ENCODE data around the gene NPW.

The NPW gene

GRCh38 chr16:1989209-1990100 lies 30.1 kb upstream of the NPW start, which contains the start of gene SYNGR3:
Gene SYNGR3, plus strand, starts transcription at chr16:1989970. Its CDS starts 133 bp downstream, at chr16:1990103.
- no peak for DNase-seq

GRCh38 chr16:1990101-1990350 lies 29.6 kb upstream of the NPW start:
- TF ChIP-seq CTCF (IDR thresholded peaks at IDR 0.05; ENCODE audit: low read depth, low read length), result no peak
- H3K4me3 ChIP-seq (ENCODE audit: low read depth, low read length), result peak overlapping the region; percentile 46
- peaks cover 17% of the 10 kb centered on the region for H3K36me3 ChIP-seq

More at GRCh38 chr16:1989209-1990100, 30.1 kb upstream of the NPW start, which contains the start of gene SYNGR3:
- Histone ChIP-seq H3K9me3 (peaks cover 10% of the 10 kb centered on the region), H3K36me3 (peaks cover 17% of the 10 kb centered on the region), H3K27me3 (peaks cover 29% of the 10 kb centered on the region), H3K4me1 (no peaks in the 10 kb centered on the region), H3K4me3 (ENCODE audit: low read depth, low read length) (peak within 1 kb of the TSS; percentile 46)
- no peak for TF ChIP-seq CTCF (IDR thresholded peaks at IDR 0.05; ENCODE audit: low read depth, low read length)

DNA sequence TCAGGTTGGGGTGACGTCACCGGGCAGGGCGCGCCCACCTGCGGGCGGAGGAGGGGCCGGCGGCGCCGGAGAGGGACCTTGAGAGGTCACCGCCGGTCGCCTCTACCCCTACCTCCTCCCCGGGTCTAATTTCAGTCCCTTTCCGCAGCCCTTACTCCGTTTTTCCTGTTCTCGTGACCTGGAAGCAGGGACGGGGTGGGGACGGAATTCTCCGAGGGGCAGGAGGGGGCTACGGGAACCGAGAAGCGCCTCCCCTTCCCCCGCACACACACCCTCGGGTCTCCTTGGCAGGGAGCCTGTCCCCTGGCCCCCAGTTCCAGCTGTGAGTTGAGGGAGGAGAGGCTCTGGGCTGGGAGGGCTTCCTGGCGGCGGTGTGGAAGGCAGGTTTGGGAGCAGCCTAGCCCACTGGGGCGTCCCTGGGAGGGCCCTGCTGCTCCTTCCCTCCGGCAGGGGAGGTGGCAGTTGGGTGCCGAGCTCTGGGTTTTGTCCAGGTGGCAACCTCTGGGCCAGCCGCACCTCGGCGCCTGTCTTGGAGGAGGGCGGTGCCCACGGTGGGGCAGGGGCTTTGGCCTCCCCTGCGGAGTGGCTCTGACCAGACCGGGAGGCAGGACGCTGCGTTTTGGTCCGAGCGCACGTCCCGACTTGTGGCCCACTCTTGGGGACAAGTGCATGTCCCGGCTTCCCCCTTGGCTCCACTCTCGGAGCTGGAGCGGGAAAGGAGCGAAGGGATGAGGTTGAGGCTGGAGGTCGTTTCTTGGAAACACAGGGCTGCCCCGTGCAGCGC lies 29.0 kb upstream of the NPW start:
- H3K4me3 ChIP-seq (ENCODE audit: low read depth, low read length), result peak overlapping the region; percentile 46
- no peak for TF ChIP-seq CTCF (IDR thresholded peaks at IDR 0.05; ENCODE audit: low read depth, low read length)

More at GRCh38 chr16:1990101-1990350, 29.6 kb upstream of the NPW start:
- Histone ChIP-seq H3K27me3 (peaks cover 29% of the 10 kb centered on the region), H3K9me3 (peaks cover 10% of the 10 kb centered on the region), H3K4me1 (no peaks in the 10 kb centered on the region)
- no peak for DNase-seq

GRCh38 chr16:1991135-1991551 lies 28.4 kb upstream of the NPW start:
- H3K27me3 ChIP-seq, result peaks cover 29% of the 10 kb centered on the region
- H3K4me3 ChIP-seq (ENCODE audit: low read depth, low read length), result no peak overlapping the region
- DNase-seq, result no peak
- TF ChIP-seq CTCF (IDR thresholded peaks at IDR 0.05; ENCODE audit: low read depth, low read length), result no peak
- H3K4me1 ChIP-seq, result no peaks in the 10 kb centered on the region
- H3K9me3 ChIP-seq, result peaks cover 10% of the 10 kb centered on the region
- H3K36me3 ChIP-seq, result peaks cover 16% of the 10 kb centered on the region

More for the DNA sequence above, 29.0 kb upstream of the NPW start:
- no peak for DNase-seq
- no peaks in the 10 kb centered on the region for H3K4me1 ChIP-seq
- H3K36me3 ChIP-seq, result peaks cover 20% of the 10 kb centered on the region
- H3K9me3 ChIP-seq, result peaks cover 10% of the 10 kb centered on the region
- H3K27me3 ChIP-seq, result peaks cover 29% of the 10 kb centered on the region

GRCh38 chr16:1991588-1991947 lies 28.0 kb upstream of the NPW start:
- no peak overlapping the region for H3K4me3 ChIP-seq (ENCODE audit: low read depth, low read length)
- no peaks in the 10 kb centered on the region for H3K4me1 ChIP-seq
- DNase-seq, result no peak
- H3K27me3 ChIP-seq, result peaks cover 29% of the 10 kb centered on the region
- TF ChIP-seq CTCF (IDR thresholded peaks at IDR 0.05; ENCODE audit: low read depth, low read length), result no peak
- H3K9me3 ChIP-seq, result peaks cover 10% of the 10 kb centered on the region
- peaks cover 11% of the 10 kb centered on the region for H3K36me3 ChIP-seq

Measured in BE2C (cell line).